ENCODE measurements around the gene BICRA.
A peak's percentile ranks its signal among the peaks of the same experiment; 100 is the strongest.
"Not testable (repeated sequence)": the region's sequence is repeated elsewhere in the genome, so short reads cannot be mapped to it uniquely, and the experiment has no call there.

Gene BICRA

DNA sequence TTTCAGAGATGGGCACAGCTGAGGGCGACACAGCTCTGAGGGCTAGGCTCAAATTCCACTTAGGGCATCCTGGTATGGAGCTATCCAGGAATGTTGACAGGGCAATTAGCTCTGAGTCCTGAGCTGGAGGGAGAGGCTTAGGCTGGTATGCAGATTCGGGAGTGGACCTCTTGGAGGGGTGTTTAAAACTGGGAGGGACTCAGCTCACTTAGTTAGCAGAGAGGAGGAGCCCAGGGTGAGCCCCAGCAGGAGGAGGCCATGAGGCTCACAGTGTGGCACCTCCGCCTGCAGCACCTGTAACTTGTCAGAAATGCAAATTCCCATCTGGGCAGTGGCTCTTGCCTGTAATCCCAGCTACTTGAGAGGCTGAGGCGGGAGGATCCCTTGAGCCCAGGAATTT lies 126.2 kb downstream of the BICRA start:
- Mint-ChIP-seq H3K36me3 (ENCODE audit: low read depth) (no peaks in the 10 kb centered on the region), H3K9me3 (no peaks in the 10 kb centered on the region), H3K27me3 (peaks cover 14% of the 10 kb centered on the region), H3K4me1 (ENCODE audit: low read depth) (peaks cover 3% of the 10 kb centered on the region), H3K4me3 (no peak overlapping the region), H3K27ac (no peak overlapping the region)

GRCh38 chr19:47740866-47741519 lies 132.1 kb downstream of the BICRA start:
- H3K4me1 Mint-ChIP-seq (ENCODE audit: low read depth), result peaks cover 37% of the 10 kb centered on the region
- no peak overlapping the region for H3K4me3 Mint-ChIP-seq
- no peaks in the 10 kb centered on the region for H3K36me3 Mint-ChIP-seq (ENCODE audit: low read depth)
- no peaks in the 10 kb centered on the region for H3K9me3 Mint-ChIP-seq
- H3K27ac Mint-ChIP-seq, result no peak overlapping the region
- no peaks in the 10 kb centered on the region for H3K27me3 Mint-ChIP-seq

DNA sequence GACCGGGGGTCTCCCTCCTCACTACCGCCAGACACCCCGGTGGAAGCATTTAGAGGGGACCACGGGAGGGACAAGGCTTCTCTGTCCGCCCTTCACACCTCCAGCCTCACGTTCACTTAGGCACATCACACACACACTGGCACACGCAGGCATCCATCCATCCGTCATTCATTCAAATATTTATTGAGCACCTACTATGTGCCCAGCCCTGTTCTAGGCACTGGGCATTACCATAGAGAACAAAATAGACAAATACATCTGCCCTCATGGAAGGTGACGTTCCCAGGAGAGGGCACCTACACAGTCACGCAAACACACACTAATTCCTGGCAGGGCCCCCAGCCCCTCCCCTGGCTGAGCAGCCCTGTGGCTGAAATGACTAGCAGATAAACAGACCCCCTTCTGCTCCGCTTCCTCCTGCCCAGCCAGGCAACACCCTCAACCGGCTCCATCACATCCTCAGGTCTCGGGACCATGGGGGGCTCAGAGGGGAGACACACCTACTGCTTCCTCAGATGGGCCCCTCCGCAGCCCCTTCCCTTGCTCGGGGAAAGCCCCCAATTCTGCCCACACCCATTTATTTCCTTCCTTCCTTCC lies 132.7 kb downstream of the BICRA start:
- Mint-ChIP-seq H3K36me3 (ENCODE audit: low read depth) (peaks cover under 1% of the 10 kb centered on the region), H3K4me3 (no peak overlapping the region), H3K9me3 (no peaks in the 10 kb centered on the region), H3K27ac (peak overlapping the region; percentile 94), H3K27me3 (no peaks in the 10 kb centered on the region), H3K4me1 (ENCODE audit: low read depth) (peaks cover 39% of the 10 kb centered on the region)

DNA sequence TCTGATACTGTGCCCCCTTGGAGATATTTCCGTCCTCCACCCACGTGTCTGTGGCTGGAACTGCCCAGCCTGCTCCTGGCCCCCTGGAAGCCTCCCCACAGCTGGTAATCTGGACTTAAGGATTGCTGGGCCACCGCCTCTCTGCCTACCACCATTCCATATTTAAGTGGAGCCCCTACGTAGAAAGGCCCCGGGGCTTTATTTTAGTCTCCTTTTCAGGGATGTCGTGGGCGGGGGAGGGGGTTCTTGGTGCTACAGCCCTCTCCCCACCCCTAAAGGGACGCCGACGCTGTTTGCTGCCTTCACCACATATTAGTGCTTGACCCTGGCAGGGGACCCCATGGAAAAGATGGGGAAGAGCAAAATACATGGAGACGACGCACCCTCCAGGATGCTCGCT lies 133.7 kb downstream of the BICRA start:
- Mint-ChIP-seq H3K9me3 (no peaks in the 10 kb centered on the region), H3K27me3 (no peaks in the 10 kb centered on the region), H3K4me1 (ENCODE audit: low read depth) (peaks cover 45% of the 10 kb centered on the region), H3K4me3 (peak overlapping the region; percentile 35), H3K27ac (peak overlapping the region; percentile 94), H3K36me3 (ENCODE audit: low read depth) (peaks cover 6% of the 10 kb centered on the region)

DNA sequence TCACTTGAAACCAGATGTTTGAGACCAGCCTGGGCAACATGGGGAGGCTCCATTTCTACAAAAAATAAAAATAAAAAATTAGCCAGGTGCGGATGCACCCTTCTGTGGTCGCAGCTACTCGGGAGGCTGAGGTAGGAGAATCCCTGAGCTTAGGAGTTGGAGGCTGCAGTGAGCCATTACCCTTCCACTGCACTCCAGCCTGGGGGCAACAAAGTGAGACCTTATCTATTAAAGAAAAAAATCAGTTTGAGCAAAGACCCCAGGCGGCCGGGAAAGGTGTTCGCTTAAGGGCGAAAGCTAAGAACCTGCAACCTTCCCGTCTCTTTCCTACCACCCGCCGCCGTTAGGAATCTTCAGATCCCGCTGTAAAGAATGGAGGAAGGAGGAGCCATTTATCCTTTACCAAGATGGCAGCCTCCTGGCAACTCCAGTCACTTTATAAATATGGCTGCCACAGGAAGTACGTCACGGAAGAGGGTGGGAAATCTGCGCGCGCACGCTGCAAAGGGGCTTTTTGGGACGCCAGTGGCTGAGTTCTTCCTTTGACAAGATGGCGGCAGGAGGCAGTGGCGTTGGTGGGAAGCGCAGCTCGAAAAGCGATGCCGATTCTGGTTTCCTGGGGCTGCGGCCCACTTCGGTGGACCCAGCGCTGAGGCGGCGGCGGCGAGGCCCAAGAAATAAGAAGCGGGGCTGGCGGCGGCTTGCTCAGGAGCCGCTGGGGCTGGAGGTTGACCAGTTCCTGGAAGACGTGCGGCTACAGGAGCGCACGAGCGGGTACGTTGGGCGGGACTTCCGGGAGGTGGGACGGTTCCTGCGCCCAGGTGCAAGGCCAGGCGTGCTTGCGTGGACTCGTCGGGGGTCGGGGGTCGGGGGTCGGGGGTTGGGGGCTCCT lies 136.3 kb downstream of the BICRA start, which contains the start of gene NOP53:
Gene NOP53, plus strand, starts transcription at position 537 of the 892 bp plus-strand sequence. Its CDS starts 14 bp downstream, at position 551.
- Mint-ChIP-seq H3K4me1 (ENCODE audit: low read depth) (peaks cover 63% of the 10 kb centered on the region), H3K27me3 (no peaks in the 10 kb centered on the region), H3K4me3 (peak within 1 kb of the TSS; percentile 98), H3K36me3 (ENCODE audit: low read depth) (peaks cover 25% of the 10 kb centered on the region), H3K9me3 (no peaks in the 10 kb centered on the region), H3K27ac (peak within 1 kb of the TSS; percentile 99)

DNA sequence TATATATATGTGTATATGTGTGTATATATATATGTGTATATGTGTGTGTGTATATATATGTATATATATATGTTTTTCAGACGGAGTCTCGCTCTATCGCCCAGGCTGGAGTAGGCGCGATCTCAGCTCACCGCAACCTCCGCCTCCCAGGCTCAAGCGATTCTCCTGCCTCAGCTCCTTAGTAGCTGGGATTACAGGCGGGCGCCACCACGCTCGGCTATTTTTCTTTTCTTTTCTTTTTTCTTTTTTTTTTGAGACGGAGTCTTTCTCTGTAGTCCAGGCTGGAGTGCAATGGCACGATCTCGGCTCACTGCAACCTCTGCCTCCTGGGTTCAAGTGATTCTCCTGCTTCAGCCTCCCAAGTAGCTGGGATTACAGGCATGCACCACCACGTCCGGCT lies 137.2 kb downstream of the BICRA start:
- not testable (repeated sequence) for H3K27ac Mint-ChIP-seq, H3K9me3 Mint-ChIP-seq, H3K27me3 Mint-ChIP-seq
- Mint-ChIP-seq H3K4me3 (peak overlapping the region; percentile 98), H3K36me3 (ENCODE audit: low read depth) (peaks cover 31% of the 10 kb centered on the region), H3K4me1 (ENCODE audit: low read depth) (peaks cover 63% of the 10 kb centered on the region)

- Mint-ChIP-seq H3K27me3 (no peaks in the 10 kb centered on the region), H3K27ac (peak overlapping the region; percentile 64), H3K9me3 (no peaks in the 10 kb centered on the region), H3K4me1 (ENCODE audit: low read depth) (peaks cover 37% of the 10 kb centered on the region), H3K4me3 (peak overlapping the region; percentile 52), H3K36me3 (ENCODE audit: low read depth) (peaks cover 57% of the 10 kb centered on the region)
These were observed 140.4 kb downstream of the BICRA start for GRCh38 chr19:47749326-47749725.

DNA sequence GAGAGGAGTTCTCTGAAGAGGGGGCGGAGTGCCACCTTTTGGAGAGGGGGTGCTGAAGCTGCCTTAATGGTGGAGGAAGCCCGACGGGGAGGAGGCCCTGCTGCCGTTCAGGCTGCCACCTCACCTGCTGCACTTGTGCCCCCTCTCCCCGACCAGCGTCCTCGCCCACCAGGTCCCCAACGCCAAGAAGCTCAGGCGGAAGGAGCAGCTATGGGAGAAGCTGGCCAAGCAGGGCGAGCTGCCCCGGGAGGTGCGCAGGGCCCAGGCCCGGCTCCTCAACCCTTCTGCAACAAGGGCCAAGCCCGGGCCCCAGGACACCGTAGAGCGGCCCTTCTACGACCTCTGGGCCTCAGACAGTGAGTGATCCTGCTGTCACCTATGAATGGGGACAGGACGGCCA lies 141.8 kb downstream of the BICRA start:
- H3K4me1 Mint-ChIP-seq (ENCODE audit: low read depth), result peaks cover 26% of the 10 kb centered on the region
- H3K27me3 Mint-ChIP-seq, result no peaks in the 10 kb centered on the region
- no peak overlapping the region for H3K4me3 Mint-ChIP-seq
- no peaks in the 10 kb centered on the region for H3K9me3 Mint-ChIP-seq
- peaks cover 57% of the 10 kb centered on the region for H3K36me3 Mint-ChIP-seq (ENCODE audit: low read depth)
- H3K27ac Mint-ChIP-seq, result no peak overlapping the region

DNA sequence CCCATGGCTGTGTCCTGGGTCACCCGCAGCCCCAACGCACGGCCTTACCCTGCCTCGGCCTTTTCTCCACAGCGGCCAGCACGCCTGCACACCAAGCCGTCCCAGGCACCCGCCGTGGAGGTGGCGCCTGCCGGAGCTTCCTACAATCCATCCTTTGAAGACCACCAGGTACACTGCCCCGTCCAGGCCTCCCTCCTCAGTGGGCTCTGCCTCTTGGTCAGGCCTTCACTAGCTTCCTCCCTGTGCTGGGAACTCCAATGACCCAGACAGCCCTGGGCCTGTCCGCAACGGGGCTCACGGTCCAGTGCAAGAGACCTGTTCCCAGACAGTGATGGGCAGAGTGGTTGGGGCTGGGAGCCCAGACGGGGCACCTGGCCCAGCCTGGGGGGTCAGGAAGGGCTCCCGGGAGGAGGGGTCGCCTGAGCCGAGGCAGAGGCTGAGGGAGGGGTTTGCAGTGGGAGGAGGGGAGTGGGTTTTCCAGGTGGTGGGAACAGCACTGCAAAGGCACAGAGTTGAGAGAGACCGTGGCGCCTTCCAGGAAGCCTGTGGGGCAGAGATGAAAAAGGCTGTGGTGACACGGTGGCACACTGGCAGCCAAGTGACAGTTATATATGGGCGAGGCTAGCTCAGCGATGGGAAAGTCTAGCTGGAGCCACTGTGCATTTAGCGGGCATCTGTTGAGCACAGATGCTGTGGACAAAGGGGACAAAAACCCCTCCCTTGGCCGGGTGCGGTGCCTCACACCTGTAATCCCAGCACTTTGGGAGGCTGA lies 143.7 kb downstream of the BICRA start:
- Mint-ChIP-seq H3K9me3 (no peaks in the 10 kb centered on the region), H3K27me3 (no peaks in the 10 kb centered on the region), H3K36me3 (ENCODE audit: low read depth) (peaks cover 66% of the 10 kb centered on the region), H3K4me3 (no peak overlapping the region), H3K4me1 (ENCODE audit: low read depth) (peaks cover 18% of the 10 kb centered on the region), H3K27ac (no peak overlapping the region)
